HG03139 (cell line): Measurements from ENCODE around the gene OTUB1.
A peak's percentile ranks its signal among the peaks of the same experiment; 100 is the strongest.

Experiments
- ATAC-seq: cut with Tn5 transposase; IDR thresholded peaks from one replicate; pipeline ENCODE4 v1.9.1; 2021; ENCODE audit not compliant: unreplicated experiment

Gene OTUB1

DNA sequence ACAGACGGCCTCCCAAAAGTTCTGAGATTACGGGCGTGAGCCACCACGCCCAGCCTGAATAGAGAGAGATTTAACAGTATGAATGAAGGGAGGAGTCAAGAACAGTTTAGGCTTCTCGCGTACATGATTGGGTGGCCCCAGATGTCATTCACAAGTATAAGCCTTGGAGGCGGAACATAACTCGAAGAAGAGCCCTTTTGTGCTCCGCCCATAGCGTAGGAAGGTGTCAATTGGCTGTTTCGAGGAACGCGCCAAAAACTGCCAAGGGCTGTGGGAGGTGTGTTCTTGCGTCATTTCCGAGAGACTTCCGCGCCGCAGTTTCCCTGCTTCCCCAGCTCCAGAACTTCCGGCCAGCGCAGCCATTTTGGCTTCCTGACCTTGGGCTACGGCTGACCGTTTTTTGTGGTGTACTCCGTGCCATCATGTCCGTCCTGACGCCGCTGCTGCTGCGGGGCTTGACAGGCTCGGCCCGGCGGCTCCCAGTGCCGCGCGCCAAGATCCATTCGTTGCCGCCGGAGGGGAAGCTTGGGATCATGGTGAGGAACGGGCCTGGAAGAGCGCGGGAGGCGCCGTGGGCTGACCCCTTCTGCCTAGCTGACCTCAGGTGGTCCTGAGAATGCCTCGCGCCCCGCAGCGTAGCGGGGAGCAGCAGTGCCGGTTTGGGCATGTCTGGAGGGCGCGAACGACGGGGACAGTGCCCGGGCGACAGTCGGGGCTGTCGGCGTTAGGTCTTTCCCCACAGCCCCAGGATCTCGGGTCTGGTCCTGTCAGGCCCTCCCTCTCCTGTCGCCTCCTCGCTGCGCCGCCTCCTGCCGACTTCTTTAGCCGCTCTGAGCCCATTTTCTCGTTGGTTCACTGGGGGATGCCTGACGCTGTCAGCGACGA, 11.7 kb upstream of the OTUB1 start, which contains the start of gene COX8A:
Gene COX8A (plus strand): TSS at position 362 of the 885 bp plus-strand sequence. CDS start 61 bp downstream, at position 423.
- peak; percentile 96 for ATAC-seq

DNA sequence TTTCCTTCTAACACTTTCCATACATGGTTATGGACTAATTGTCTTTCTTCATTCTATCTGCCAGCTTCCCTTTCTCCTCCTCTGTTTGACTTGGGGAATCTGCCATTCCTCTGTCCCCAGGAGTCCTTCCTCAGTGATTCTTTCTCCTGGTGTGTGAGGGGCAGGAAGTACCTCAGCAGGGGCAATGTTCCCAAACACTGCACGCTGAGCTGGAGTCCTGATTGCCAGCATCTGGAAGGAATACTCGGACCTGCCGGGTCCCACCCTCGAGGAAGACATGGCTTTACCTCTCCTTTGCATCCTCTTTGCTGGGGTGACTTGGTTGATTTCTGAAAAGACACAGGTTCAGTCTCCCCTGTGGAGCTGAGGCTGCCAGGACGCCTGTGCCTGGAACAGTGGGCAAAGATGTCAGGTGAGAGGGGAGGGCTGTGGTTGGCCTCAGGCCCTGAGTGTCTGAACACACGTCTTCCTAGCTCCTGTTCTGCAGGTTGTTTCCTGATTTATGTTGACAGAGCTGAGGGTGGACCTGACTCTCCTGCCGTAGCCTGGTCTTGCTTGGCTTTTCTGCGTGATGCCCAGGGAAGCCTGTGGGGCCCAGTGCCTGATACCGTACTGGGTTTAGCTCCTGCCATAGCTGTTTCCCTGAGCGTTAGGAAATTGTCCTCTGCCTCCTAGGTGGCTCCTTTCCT, 7.5 kb upstream of the OTUB1 start:
- ATAC-seq, result no peak

- no peak for ATAC-seq
Observed at GRCh38 chr11:63979426-63979825, 6.8 kb upstream of the OTUB1 start.

DNA sequence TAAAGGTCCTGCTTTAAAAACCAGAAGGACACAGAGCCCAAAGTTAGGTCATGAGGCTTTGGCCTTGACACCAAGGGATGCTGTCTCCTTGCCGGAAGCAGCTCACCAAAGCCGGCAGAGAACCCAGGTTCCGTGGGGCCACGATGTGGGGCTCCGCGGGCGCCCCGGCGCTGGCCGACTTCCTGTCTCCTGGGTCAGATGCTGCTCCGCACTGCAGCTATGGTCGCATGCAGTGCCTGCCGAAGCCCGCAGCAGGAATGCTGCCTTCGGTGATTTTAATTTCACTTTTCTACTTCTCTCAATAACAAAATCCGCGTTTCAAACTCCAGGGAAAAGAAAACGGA, 454 bp upstream of the OTUB1 start:
- no peak for ATAC-seq

- ATAC-seq, result no peak
Observed at GRCh38 chr11:63986932-63987513, 785 bp downstream of the OTUB1 start.

GRCh38 chr11:63991558-63991957, 5.3 kb downstream of the OTUB1 start:
- no peak for ATAC-seq

GRCh38 chr11:63993100-63993499, 6.9 kb downstream of the OTUB1 start:
- ATAC-seq, result no peak

GRCh38 chr11:63993993-63994392, 7.8 kb downstream of the OTUB1 start:
- ATAC-seq, result no peak

DNA sequence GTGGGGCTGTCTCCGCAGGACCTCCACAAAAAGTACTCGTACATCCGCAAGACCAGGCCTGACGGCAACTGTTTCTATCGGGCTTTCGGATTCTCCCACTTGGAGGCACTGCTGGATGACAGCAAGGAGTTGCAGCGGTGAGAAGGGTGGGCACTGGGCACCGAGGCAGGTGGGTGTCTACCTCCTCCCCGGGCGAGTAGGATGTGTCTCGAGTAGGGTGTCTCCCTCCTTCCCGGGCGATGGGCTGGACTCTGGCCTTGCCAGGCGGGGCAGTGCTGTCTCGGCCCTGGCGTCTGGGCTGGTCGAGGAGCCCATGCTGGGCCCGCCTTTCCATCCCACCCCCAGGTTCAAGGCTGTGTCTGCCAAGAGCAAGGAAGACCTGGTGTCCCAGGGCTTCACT, 10.3 kb downstream of the OTUB1 start:
- ATAC-seq, result no peak

- ATAC-seq, result no peak
Observed at GRCh38 chr11:63997104-63997700, 11.0 kb downstream of the OTUB1 start.

DNA sequence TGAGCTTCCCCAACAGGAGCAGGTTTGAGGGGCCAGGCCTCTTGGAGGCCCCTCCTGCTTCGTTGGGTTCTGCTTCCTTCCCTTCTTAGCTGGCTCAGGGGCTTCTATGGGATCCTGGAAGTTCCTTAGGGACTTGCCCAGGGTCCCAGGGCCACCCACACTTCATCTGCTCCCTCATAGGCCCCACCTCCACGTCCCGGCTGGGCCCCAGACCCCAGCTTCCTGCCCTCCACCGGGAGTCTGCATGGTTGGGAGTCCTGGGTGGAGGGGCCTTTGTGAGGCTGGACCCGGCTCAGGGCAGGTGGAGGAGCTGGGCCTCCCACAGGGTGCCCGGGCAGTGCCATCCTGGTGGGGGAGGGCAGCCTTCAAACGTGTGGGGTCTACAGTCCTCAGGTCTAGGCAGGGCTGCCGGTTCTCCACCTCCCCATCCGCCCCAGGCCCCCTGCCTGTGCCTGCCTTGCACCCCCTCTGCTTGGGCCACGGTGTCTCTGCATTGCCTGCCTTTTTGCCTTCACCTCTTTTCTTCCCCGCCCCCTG, 11.6 kb downstream of the OTUB1 start:
- no peak for ATAC-seq

- ATAC-seq, result no peak
Observed at GRCh38 chr11:63998558-63999348, 12.5 kb downstream of the OTUB1 start.

GRCh38 chr11:63999349-64000025, 13.2 kb downstream of the OTUB1 start:
- ATAC-seq, result no peak

- ATAC-seq, result no peak
Observed at GRCh38 chr11:64000026-64000739, 13.9 kb downstream of the OTUB1 start.

- no peak for ATAC-seq
Observed at GRCh38 chr11:64000740-64001483, 14.7 kb downstream of the OTUB1 start.

GRCh38 chr11:64001484-64002420, 15.5 kb downstream of the OTUB1 start:
- ATAC-seq, result no peak

DNA sequence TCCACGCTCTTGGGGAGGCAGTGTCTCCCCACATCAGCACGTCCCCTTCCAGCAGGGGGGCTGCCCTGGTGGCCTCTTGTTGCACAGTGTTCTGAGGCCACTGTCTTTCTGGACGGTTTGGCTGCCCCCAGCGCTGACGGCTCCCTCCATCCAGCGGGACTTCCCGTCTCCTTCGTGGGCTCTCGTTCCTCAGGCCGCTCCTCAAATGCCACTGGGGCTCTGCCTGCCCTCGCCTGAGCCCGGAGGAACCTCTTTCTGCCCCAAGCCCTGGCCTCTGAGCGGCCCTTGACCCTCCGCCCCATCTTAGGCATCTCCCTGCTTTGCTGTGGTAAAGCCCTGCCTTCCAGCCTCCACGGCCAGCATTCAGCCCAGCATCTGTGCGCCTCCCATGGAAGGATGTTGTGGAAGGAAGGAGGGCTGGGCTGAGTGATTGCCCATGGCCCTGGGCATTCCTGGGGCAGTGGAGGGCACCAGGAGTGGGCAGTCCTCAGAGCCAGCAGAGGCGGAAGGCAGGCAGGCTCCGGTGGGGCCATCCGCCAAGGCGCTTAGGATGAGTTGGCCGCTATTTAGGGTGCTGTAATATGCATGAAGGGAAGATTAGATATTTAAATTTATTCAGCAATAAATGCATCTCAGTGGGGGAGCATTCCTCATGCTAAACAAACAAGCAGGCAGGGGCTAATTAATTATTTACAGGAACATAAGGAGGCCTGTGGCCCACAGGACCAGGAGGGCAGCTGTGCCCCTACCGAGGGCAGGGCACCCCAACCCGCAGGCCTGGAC, 17.8 kb downstream of the OTUB1 start:
- ATAC-seq, result no peak
